SK-N-SH (cell line): ENCODE measurements around the gene CSNK1E. TPM values are rescaled to one million over a fixed set of nuclear protein-coding genes. Genes with fewer than 3 reads are reported as not detected.

Experiments
- CTCF ChIA-PET: fragments of 300-600, 350-600 bp; formaldehyde crosslinking; extraction: SDS; loops from one replicate; lab custom pipeline; 2021; lab: Yijun Ruan, JAX
- POLR2A ChIA-PET: fragments of 350-600 bp; sonication (Branson Sonifier 250); formaldehyde crosslinking; extraction: SDS; loops from one replicate; lab custom pipeline; 2020; ENCODE audit warnings: antibody characterized with exemption, inconsistent platforms; lab: Yijun Ruan, JAX
- DNase-seq: peaks from one replicate; pipeline ENCODE4 v3.0.0; 2012
- H2AFZ ChIP-seq: fragments of 200-600 bp; sonication (generic); 2 replicates; pipeline ENCODE4 v1.8.1; 2016; ENCODE audit warnings: antibody characterized with exemption, mild to moderate bottlenecking, low read depth
- H3F3A ChIP-seq: fragments of 200-600 bp; sonication (generic); replicated peaks from 2 replicates; pipeline ENCODE3; 2016; ENCODE audit warnings: antibody characterized with exemption, mild to moderate bottlenecking; ENCODE audit not compliant: insufficient read depth
- H3K27ac ChIP-seq, 2 experiments: fragments of 200-500 bp in 1 of 2; fragments of 200-600 bp in 1 of 2; sonication (Bioruptor generic) in 1 of 2; sonication (generic), shearing (Covaris generic) in 1 of 2; 2 replicates each; pipeline versions ENCODE4 v1.5.1 to v1.6.1; 2014 to 2016; ENCODE audit warnings: low read depth in 2 of 2, inconsistent platforms in 1 of 2, low read length in 1 of 2, mild to moderate bottlenecking in 1 of 2, mixed read lengths in 1 of 2
- H3K27me3 ChIP-seq: fragments of 200-600 bp; sonication (generic), shearing (Covaris generic); 2 replicates; pipeline ENCODE4 v1.6.1; 2016; ENCODE audit warnings: mixed run types; ENCODE audit not compliant: insufficient read depth
- H3K36me3 ChIP-seq, 2 experiments: fragments of 200-500 bp in 1 of 2; fragments of 200-600 bp in 1 of 2; sonication (Bioruptor generic) in 1 of 2; sonication (generic) in 1 of 2; replicated peaks in 1 of 2; 2 replicates each; pipeline versions ENCODE3 to v1.5.1; 2014 to 2016; ENCODE audit warnings: low read length in 1 of 2, mild to moderate bottlenecking in 1 of 2; ENCODE audit not compliant: insufficient read depth in 2 of 2, control insufficient read depth in 1 of 2
- H3K4me1 ChIP-seq, 2 experiments: fragments of 200-500 bp in 1 of 2; fragments of 200-600 bp in 1 of 2; sonication (Bioruptor generic) in 1 of 2; sonication (generic), shearing (Covaris generic) in 1 of 2; 2 replicates each; pipeline versions ENCODE4 v1.5.1 to v1.6.1; 2014 to 2016; ENCODE audit warnings: low read depth in 1 of 2, low read length in 1 of 2, mixed run types in 1 of 2; ENCODE audit not compliant: insufficient read depth in 2 of 2, control insufficient read depth in 1 of 2
- H3K4me2 ChIP-seq: fragments of 200-600 bp; sonication (generic), shearing (Covaris generic); 2 replicates; pipeline ENCODE4 v1.6.1; 2017; ENCODE audit warnings: mixed run types
- H3K4me3 ChIP-seq, 2 experiments: fragments of 200-500 bp in 1 of 2; fragments of 200-600 bp in 1 of 2; sonication (Bioruptor generic) in 1 of 2; sonication (generic), shearing (Covaris generic) in 1 of 2; 2 replicates each; pipeline versions ENCODE4 v1.5.1 to v1.8.1; 2014 to 2016; ENCODE audit warnings: low read depth in 2 of 2, inconsistent platforms in 1 of 2, low read length in 1 of 2, mild to moderate bottlenecking in 1 of 2, mixed read lengths in 1 of 2, moderate library complexity in 1 of 2
- H3K79me2 ChIP-seq: fragments of 200-600 bp; sonication (generic); 2 replicates; pipeline ENCODE4 v1.8.1; 2017; ENCODE audit warnings: mild to moderate bottlenecking; ENCODE audit not compliant: insufficient read depth
- H3K9ac ChIP-seq: fragments of 200-600 bp; sonication (generic); 2 replicates; pipeline ENCODE4 v1.6.1; 2017; ENCODE audit warnings: mixed run types
- H3K9me2 ChIP-seq: fragments of 200-600 bp; sonication (generic); 2 replicates; pipeline ENCODE4 v1.6.1; 2017; ENCODE audit warnings: mixed run types
- H3K9me3 ChIP-seq: fragments of 200-600 bp; sonication (generic); 2 replicates; pipeline ENCODE4 v1.6.1; 2017; ENCODE audit warnings: mixed run types, mild to moderate bottlenecking, moderate library complexity
- H4K20me1 ChIP-seq: fragments of 200-600 bp; sonication (generic); 2 replicates; pipeline ENCODE4 v1.6.1; 2017; ENCODE audit warnings: mild to moderate bottlenecking, mixed run types; ENCODE audit not compliant: insufficient read depth
- GATA2 ChIP-seq: sonication (generic); formaldehyde crosslinking; IDR thresholded peaks from 2 replicates; pipeline ENCODE4 v1.5.0; 2020; ENCODE audit warnings: mild to moderate bottlenecking, missing genetic modification reagents
- MEF2A ChIP-seq: IDR thresholded peaks from 2 replicates; pipeline ENCODE4 v1.4.0; 2012; ENCODE audit warnings: low read depth, borderline replicate concordance
- MXI1 ChIP-seq: IDR thresholded peaks from 2 replicates; pipeline ENCODE4 v1.6.1; 2012; ENCODE audit warnings: mild to moderate bottlenecking, low read depth, low read length, improper control_type of control experiment
- POLR2AphosphoS5 ChIP-seq: IDR thresholded peaks from 2 replicates; pipeline ENCODE4 v1.6.1; 2012; ENCODE audit warnings: low read depth, low read length
- RAD21 ChIP-seq: IDR thresholded peaks from 2 replicates; pipeline ENCODE4 v1.6.1; 2012; ENCODE audit warnings: mild to moderate bottlenecking, low read length
- RFX5 ChIP-seq: IDR thresholded peaks from 2 replicates; pipeline ENCODE4 v1.6.1; 2012; ENCODE audit warnings: mild to moderate bottlenecking, improper control_type of control experiment, low read length
- SIN3A ChIP-seq: IDR thresholded peaks from 2 replicates; pipeline ENCODE4 v1.6.1; 2012; ENCODE audit warnings: low read depth, mild to moderate bottlenecking, low read length, moderate library complexity, borderline replicate concordance
- TAF1 ChIP-seq: IDR thresholded peaks from 2 replicates; pipeline ENCODE4 v1.6.1; 2012; ENCODE audit warnings: low read depth, mild to moderate bottlenecking, low read length, moderate library complexity, borderline replicate concordance
- WGBS: methylation state at CpG from one replicate; pipeline ENCODE4 v1.1.6; 2017; ENCODE audit warnings: low lambda C conversion rate; 5-methylcytosine and 5-hydroxymethylcytosine counted together
- polyA plus RNA-seq, 3 experiments: library from polyadenylated mRNA; depleted of rRNA; stranded (reverse); fragments of >200 nt; gene quantifications; 2 replicates each; pipeline ENCODE4 v1.2.3, GENCODE V29; 2012
- TF ChIP-seq, protein P1 (sequence below): IDR thresholded peaks from 2 replicates; pipeline ENCODE4 v1.4.0; 2012; ENCODE audit warnings: low read depth, borderline replicate concordance

Gene CSNK1E
- polyA plus RNA-seq, 1 of the 3 experiments (the other 2 are of a cell fraction): 130 TPM

DNA sequence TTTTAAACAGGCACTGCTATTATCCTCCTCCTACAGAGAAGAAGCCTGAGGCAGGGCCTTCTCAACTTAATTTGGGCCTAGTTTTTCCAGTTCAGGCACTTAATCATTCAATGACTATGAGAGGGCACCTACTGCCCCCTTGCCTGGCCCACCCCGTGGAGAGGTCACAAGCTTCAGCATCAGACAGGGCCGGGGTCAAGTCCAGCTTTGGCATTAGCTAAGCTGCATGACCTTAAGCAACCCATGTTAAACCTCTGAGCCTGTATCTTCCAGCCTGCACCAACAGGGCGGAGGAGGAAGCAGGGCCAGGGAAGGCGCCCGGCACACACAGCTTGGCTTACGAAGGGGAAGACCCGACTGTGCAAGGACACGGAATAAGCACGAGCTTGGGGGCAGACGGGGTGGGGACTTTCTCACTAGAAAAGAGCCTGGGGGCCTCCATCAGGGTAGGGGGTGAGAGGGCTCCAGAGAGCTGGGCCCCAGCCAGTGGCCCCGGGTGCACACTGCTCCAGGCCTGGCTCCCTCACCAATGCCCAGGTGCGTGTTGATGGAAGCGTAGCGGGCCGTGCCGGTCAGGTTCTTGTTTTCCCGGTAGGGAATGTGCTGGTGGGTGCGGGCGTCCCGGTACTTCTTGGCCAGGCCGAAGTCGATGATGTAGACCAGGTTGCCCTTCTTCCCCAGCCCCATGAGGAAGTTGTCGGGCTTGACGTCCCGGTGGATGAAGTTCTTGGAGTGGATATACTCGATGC lies 16.9 kb downstream of the CSNK1E start:
- Histone ChIP-seq H3K79me2 (peaks cover 41% of the 10 kb centered on the region), H3K27me3 (no peaks in the 10 kb centered on the region), H3K36me3 (peaks cover 0 to 34% of the 10 kb centered on the region in 2 experiments), H3K27ac (no peak overlapping the region), H2AFZ (no peak overlapping the region), H3F3A (no peaks in the 10 kb centered on the region), H3K4me3 (no peak overlapping the region), H4K20me1 (peaks cover 41% of the 10 kb centered on the region), H3K4me2 (no peak overlapping the region), H3K9me2 (no peaks in the 10 kb centered on the region), H3K9me3 (no peaks in the 10 kb centered on the region), H3K4me1 (no peaks in the 10 kb centered on the region), H3K9ac (no peak overlapping the region)
- TF ChIP-seq POLR2AphosphoS5: no peak
- TF ChIP-seq GATA2 (CRISPR knock-in tag): no peak
- no peak for TF ChIP-seq MEF2A
- no peak for TF ChIP-seq TAF1
- TF ChIP-seq, protein P1, sequence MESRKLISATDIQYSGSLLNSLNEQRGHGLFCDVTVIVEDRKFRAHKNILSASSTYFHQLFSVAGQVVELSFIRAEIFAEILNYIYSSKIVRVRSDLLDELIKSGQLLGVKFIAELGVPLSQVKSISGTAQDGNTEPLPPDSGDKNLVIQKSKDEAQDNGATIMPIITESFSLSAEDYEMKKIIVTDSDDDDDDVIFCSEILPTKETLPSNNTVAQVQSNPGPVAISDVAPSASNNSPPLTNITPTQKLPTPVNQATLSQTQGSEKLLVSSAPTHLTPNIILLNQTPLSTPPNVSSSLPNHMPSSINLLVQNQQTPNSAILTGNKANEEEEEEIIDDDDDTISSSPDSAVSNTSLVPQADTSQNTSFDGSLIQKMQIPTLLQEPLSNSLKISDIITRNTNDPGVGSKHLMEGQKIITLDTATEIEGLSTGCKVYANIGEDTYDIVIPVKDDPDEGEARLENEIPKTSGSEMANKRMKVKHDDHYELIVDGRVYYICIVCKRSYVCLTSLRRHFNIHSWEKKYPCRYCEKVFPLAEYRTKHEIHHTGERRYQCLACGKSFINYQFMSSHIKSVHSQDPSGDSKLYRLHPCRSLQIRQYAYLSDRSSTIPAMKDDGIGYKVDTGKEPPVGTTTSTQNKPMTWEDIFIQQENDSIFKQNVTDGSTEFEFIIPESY: no peak
- TF ChIP-seq SIN3A: no peak
- no peak for TF ChIP-seq RAD21
- no peak for TF ChIP-seq RFX5
- TF ChIP-seq MXI1: no peak
- ChIA-PET POLR2A (no interaction called here), CTCF (no interaction called here)
- no peak for DNase-seq
- 92% methylated on average over 18 of the region's 26 CpGs for WGBS

DNA sequence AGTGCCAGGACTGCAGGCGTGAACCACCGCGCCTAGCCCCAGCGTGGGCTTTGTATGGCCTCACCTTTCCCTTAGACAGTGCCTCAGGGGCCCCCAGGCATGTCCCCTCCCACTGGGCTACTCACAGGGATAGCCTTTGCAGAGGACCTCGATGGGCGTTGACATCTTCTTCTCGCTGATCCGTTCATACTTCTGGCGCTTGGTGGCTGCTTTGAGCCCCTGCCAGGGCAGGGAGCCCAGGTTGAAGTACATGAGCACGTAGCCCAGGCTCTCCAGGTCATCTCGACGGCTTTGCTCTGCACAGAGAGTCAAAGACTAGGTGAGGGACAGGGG lies 17.5 kb downstream of the CSNK1E start:
- WGBS: 100% methylated on average over 3 of the region's 12 CpGs
- Histone ChIP-seq H3K9ac (no peak overlapping the region), H3K4me1 (no peaks in the 10 kb centered on the region), H3K27me3 (no peaks in the 10 kb centered on the region), H3K27ac (no peak overlapping the region), H3K9me2 (no peaks in the 10 kb centered on the region), H3K9me3 (no peaks in the 10 kb centered on the region), H3K4me3 (no peak overlapping the region), H3F3A (no peaks in the 10 kb centered on the region), H3K4me2 (no peak overlapping the region), H4K20me1 (peaks cover 35% of the 10 kb centered on the region), H3K36me3 (peaks cover 0 to 36% of the 10 kb centered on the region in 2 experiments), H2AFZ (no peak overlapping the region), H3K79me2 (peaks cover 34% of the 10 kb centered on the region)
- no peak for DNase-seq
- TF ChIP-seq TAF1: no peak
- ChIA-PET CTCF (no interaction called here), POLR2A (no interaction called here)
